KMS-11 (cell line): Measurements from ENCODE around the gene GLRA3.

ENCODE experiments used
- H2AFZ ChIP-seq: fragments of 200-600 bp; sonication (generic); 2 replicates; pipeline ENCODE4 v1.6.1; 2016; ENCODE audit warnings: antibody characterized with exemption, mixed run types, low read depth
- H3K27ac ChIP-seq: fragments of 200-600 bp; sonication (generic); 2 replicates; pipeline ENCODE4 v1.6.1; 2016; ENCODE audit warnings: mild to moderate bottlenecking, mixed run types
- H3K27me3 ChIP-seq: fragments of 200-600 bp; sonication (generic); 2 replicates; pipeline ENCODE4 v1.6.1; 2017; ENCODE audit warnings: mild to moderate bottlenecking, low read depth, mixed run types, moderate library complexity; ENCODE audit not compliant: insufficient read depth
- H3K36me3 ChIP-seq: fragments of 200-600 bp; sonication (generic); 2 replicates; pipeline ENCODE4 v1.6.1; 2017; ENCODE audit warnings: mild to moderate bottlenecking, mixed run types; ENCODE audit not compliant: insufficient read depth
- H3K4me1 ChIP-seq: fragments of 200-600 bp; sonication (generic); 2 replicates; pipeline ENCODE4 v1.6.1; 2016; ENCODE audit warnings: mild to moderate bottlenecking, low read depth, mixed run types; ENCODE audit not compliant: poor library complexity, severe bottlenecking
- H3K4me2 ChIP-seq: fragments of 200-600 bp; sonication (generic); 2 replicates; pipeline ENCODE4 v1.7.0; 2016; ENCODE audit warnings: mild to moderate bottlenecking, mixed run types
- H3K4me3 ChIP-seq: fragments of 200-600 bp; sonication (generic); IDR thresholded peaks from 2 replicates; pipeline ENCODE4 v1.6.1; 2017; ENCODE audit warnings: low read depth, low read length, mixed read lengths; ENCODE audit not compliant: insufficient read depth
- H3K79me2 ChIP-seq: fragments of 200-600 bp; sonication (generic); 2 replicates; pipeline ENCODE4 v1.6.1; 2016; ENCODE audit warnings: low read depth, mixed run types; ENCODE audit not compliant: insufficient read depth
- H3K9ac ChIP-seq: fragments of 200-600 bp; sonication (generic); 2 replicates; pipeline ENCODE4 v1.6.1; 2016; ENCODE audit warnings: mild to moderate bottlenecking, mixed run types
- H4K20me1 ChIP-seq: fragments of 200-600 bp; sonication (generic); 2 replicates; pipeline ENCODE4 v1.6.1; 2016; ENCODE audit warnings: mild to moderate bottlenecking, mixed run types; ENCODE audit not compliant: insufficient read depth
- TF ChIP-seq, protein P1 (sequence below): fragments of 200-600 bp; sonication (generic); conservative IDR thresholded peaks from 2 replicates; pipeline ENCODE4 v1.6.1; 2017; ENCODE audit warnings: low read depth, mild to moderate bottlenecking, antibody characterized with exemption, low read length, moderate library complexity, mixed read lengths

GLRA3 gene

DNA sequence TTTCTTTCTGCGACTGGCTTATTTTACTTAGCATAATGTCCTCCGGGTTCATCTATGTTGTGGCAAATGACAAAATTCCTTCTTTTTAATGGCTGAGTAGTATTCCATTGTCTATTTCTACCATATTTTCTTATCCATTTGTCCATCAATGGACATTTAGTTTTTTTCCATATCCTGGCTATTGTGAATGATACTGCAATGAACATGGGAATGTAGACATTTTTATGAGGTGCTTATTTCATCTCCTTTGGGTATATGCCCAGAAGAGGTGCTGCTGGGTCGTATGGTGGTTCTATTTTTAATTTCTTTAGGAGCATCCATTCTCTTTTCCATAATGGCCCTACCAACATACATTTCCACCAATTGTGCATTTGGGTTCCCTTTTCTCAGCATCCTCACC lies 230.2 kb downstream of the GLRA3 start:
- no peaks in the 10 kb centered on the region for H3K79me2 ChIP-seq
- no peak overlapping the region for H3K9ac ChIP-seq
- no peaks in the 10 kb centered on the region for H3K4me1 ChIP-seq
- no peak overlapping the region for H2AFZ ChIP-seq
- no peak overlapping the region for H3K4me3 ChIP-seq
- H3K27me3 ChIP-seq, result no peaks in the 10 kb centered on the region
- H3K36me3 ChIP-seq, result no peaks in the 10 kb centered on the region
- H4K20me1 ChIP-seq, result no peaks in the 10 kb centered on the region
- no peak overlapping the region for H3K27ac ChIP-seq
- TF ChIP-seq, protein P1, sequence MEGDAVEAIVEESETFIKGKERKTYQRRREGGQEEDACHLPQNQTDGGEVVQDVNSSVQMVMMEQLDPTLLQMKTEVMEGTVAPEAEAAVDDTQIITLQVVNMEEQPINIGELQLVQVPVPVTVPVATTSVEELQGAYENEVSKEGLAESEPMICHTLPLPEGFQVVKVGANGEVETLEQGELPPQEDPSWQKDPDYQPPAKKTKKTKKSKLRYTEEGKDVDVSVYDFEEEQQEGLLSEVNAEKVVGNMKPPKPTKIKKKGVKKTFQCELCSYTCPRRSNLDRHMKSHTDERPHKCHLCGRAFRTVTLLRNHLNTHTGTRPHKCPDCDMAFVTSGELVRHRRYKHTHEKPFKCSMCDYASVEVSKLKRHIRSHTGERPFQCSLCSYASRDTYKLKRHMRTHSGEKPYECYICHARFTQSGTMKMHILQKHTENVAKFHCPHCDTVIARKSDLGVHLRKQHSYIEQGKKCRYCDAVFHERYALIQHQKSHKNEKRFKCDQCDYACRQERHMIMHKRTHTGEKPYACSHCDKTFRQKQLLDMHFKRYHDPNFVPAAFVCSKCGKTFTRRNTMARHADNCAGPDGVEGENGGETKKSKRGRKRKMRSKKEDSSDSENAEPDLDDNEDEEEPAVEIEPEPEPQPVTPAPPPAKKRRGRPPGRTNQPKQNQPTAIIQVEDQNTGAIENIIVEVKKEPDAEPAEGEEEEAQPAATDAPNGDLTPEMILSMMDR, result no peak
- H3K4me2 ChIP-seq, result no peak overlapping the region

DNA sequence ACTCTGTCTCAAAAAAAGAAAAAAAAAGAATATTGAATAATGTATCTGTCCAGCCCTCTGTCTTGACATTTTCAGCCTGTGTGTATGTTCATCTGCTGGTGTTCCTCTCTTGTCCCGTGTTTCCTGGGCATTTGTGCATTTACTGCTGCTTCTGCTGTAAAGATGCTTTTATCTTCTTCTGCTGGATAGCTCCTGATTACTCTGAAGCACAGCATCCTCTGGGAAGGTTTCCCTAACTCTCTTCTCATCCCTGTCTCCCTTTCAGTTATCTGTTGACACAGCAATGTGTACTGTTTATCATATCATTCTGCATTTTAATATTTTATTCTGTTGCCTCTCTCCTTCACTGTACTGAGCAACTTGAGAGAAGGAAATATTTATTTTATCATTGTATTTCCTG lies 232.5 kb downstream of the GLRA3 start:
- Histone ChIP-seq H2AFZ (no peak overlapping the region), H4K20me1 (no peaks in the 10 kb centered on the region), H3K4me1 (no peaks in the 10 kb centered on the region), H3K9ac (no peak overlapping the region), H3K79me2 (no peaks in the 10 kb centered on the region), H3K4me3 (no peak overlapping the region), H3K27ac (no peak overlapping the region), H3K4me2 (no peak overlapping the region), H3K36me3 (no peaks in the 10 kb centered on the region), H3K27me3 (no peaks in the 10 kb centered on the region)
- TF ChIP-seq, protein P1, result no peak

DNA sequence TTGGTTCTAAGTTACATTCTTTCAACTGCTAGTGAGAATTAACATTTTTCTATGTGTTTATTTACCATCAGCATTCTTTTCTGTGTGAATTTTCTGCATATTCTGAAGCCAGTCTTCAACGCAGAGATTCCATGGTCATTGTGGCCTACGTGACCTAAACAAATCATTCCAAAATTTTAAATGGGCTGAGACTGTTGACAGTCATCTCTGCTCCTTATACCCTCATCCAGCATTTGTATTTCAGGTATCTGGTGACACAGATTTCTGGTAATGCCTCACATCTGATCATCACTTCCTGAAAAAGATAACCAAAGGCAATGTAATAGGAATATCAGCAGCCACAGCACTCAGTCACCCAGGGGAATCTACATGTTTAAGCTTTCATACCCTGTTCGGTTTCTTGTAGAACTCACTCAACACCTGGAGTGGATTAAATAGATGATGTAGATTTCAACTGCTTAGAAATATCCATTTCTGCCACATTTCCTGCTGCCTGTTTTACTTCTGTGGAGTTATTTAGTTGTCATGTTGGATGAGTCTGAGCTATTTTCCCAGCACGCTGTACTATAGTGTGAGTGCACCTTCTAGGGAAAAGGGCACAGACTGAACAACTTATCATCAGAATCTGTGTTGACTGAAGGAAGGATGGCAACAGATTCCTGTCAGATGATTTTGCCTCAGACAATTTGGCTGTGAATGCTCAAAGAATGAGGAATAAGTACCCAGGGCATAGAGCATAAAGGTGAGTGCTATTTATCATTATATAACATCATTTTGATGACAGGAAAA lies 233.7 kb downstream of the GLRA3 start:
- Histone ChIP-seq H4K20me1 (no peaks in the 10 kb centered on the region), H3K27ac (no peak overlapping the region), H3K4me1 (no peaks in the 10 kb centered on the region), H2AFZ (no peak overlapping the region), H3K36me3 (no peaks in the 10 kb centered on the region), H3K79me2 (no peaks in the 10 kb centered on the region), H3K27me3 (no peaks in the 10 kb centered on the region), H3K4me3 (no peak overlapping the region), H3K4me2 (no peak overlapping the region), H3K9ac (no peak overlapping the region)
- TF ChIP-seq, protein P1, result no peak

DNA sequence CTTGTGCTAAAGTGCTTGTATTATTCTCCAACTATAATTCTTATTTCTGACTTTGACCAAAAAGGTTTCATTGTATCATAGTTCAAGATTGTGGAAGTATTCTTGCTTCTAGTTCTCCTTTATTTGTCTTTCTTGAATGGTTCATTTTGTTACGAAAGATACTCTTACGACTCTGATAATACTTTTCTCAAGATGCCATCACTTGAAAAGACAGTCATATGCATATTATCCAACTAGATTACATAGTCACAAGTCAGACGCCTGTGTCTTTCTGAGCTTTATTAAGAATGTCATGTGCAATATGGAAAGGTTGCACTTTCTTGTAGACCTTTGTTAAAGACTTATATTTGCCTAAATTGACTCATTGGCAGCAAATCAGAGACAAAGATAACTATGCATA lies 235.3 kb downstream of the GLRA3 start:
- TF ChIP-seq, protein P1, result no peak
- Histone ChIP-seq H3K4me3 (no peak overlapping the region), H4K20me1 (no peaks in the 10 kb centered on the region), H3K27ac (no peak overlapping the region), H3K79me2 (no peaks in the 10 kb centered on the region), H3K4me2 (no peak overlapping the region), H3K27me3 (no peaks in the 10 kb centered on the region), H3K36me3 (no peaks in the 10 kb centered on the region), H2AFZ (no peak overlapping the region), H3K4me1 (no peaks in the 10 kb centered on the region), H3K9ac (no peak overlapping the region)
